Neural progenitor cell (in vitro differentiated cells): ENCODE measurements around the gene METTL5.

ENCODE experiments used
- CTCF ChIP-seq: fragments of 200-600 bp; sonication (generic); IDR thresholded peaks from 2 replicates; pipeline ENCODE4 v1.5.1; 2017; ENCODE audit warnings: antibody characterized with exemption, mild to moderate bottlenecking
- EZH2phosphoT487 ChIP-seq: fragments of 200-600 bp; sonication (generic); IDR thresholded peaks from 2 replicates; pipeline ENCODE4 v1.6.1; 2017; ENCODE audit warnings: antibody characterized with exemption

- TF ChIP-seq CTCF (no peak), EZH2phosphoT487 (no peak)
Observed at GRCh38 chr2:169860149-169860548, 35.4 kb upstream of the METTL5 start.
